Measurements from ENCODE around the gene EPS15. TPM values are rescaled to one million over a fixed set of nuclear protein-coding genes. Genes with fewer than 3 reads are reported as not detected.
A peak's percentile ranks its signal among the peaks of the same experiment; 100 is the strongest.

The EPS15 gene
- total RNA-seq = 10 to 100 TPM; 43.8 to 74.0 (median 59.9) TPM

DNA sequence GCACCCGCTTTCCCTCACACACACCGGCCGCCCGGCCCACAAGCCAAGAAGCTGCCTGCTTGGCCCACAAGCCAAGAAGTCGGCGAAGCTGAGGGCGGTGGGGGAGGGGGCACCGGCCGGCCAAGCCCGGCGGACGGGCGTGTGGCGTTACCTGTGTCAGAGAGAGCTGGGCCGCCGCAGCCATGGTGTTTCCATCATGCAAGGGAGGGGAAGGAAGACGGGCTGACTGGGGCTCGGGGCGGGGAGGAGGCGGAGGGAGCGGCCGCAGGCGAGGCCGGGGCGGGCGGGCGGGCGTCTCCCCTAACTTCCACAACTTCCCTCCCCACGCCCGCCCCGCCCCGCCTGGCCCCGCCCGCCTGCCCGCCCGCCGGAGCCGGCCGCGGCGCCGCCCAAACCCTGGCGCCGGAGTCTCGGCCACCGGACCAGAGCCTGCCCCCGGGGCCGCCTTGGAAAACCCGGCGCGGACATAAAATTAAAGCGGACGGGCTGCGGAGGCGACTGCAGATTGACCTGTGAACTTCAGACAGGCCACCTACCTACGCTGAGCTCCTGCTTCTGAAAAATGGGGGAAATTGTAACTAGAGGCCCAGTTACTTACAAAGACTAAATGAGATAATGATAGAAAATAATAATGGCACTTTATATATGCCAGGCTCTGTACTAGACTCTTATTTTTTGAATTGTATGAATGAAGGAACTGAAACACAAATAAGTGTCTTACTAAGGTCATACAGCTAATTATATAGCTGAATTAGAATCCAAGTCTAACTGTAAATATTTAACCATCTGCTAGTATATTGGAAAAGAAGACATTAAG lies at the start of gene EPS15:
EPS15 (minus strand) TSS at position 219 of the 817 bp plus-strand sequence; CDS start at position 184, 35 bp downstream.
- in situ Hi-C loops (cut with MboI; ENCODE audit: low pct_ligation_motif_present in 1 of 4, low pct_unique_long_range_greater_than_20kb in 1 of 4, low sequenced_read_pairs in 3 of 4) = no loop called here
- Histone ChIP-seq H3K4me1 (peaks cover 6 to 53% (median 37%) of the 10 kb centered on the region in 4 donors), H3K36me3 (no peaks in the 10 kb centered on the region), H3K27me3 (no peaks in the 10 kb centered on the region), H3K4me3 (peak within 1 kb of the TSS; percentile 64 to 90 (median 78)), H3K27ac (peak within 1 kb of the TSS; percentile 90 to 98 (median 96)), H3K9me3 (no peaks in the 10 kb centered on the region)
- TF ChIP-seq POLR2AphosphoS5 (IDR thresholded peaks at IDR 0.05) = peak; percentile 69 to 86 (median 77)
- TF ChIP-seq, protein P1, sequence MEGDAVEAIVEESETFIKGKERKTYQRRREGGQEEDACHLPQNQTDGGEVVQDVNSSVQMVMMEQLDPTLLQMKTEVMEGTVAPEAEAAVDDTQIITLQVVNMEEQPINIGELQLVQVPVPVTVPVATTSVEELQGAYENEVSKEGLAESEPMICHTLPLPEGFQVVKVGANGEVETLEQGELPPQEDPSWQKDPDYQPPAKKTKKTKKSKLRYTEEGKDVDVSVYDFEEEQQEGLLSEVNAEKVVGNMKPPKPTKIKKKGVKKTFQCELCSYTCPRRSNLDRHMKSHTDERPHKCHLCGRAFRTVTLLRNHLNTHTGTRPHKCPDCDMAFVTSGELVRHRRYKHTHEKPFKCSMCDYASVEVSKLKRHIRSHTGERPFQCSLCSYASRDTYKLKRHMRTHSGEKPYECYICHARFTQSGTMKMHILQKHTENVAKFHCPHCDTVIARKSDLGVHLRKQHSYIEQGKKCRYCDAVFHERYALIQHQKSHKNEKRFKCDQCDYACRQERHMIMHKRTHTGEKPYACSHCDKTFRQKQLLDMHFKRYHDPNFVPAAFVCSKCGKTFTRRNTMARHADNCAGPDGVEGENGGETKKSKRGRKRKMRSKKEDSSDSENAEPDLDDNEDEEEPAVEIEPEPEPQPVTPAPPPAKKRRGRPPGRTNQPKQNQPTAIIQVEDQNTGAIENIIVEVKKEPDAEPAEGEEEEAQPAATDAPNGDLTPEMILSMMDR (IDR thresholded peaks at IDR 0.05) = no peak
- TF ChIP-seq POLR2A (IDR thresholded peaks at IDR 0.05) = peak; percentile 83
- TF ChIP-seq EP300 (IDR thresholded peaks at IDR 0.05; ENCODE audit: low read depth) = no peak
- WGBS, 2 donors (ENCODE audit: low coverage in 1 of 2) = 0 to 1% methylated on average over 6 to 37 of the region's 56 CpGs
- intact Hi-C loops (cut with DNase I; ENCODE audit: low total_unique reads) = no loop called here
- peak; percentile 92 for DNase-seq

GRCh38 chr1:51568231-51568935 lies 49.3 kb upstream of the EPS15 start:
- 91% methylated on average over 7 of the region's 7 CpGs; no CpG with 5 or more reads in 1 of the 2 donors for WGBS, 2 donors (ENCODE audit: low coverage in 1 of 2)
- peaks cover 0 to 33% (median 7%) of the 10 kb centered on the region in 4 donors for H3K4me1 ChIP-seq
- H3K27ac ChIP-seq = peak overlapping the region in 1 of 4 donors; percentile 23
- no peak overlapping the region for H3K4me3 ChIP-seq
- H3K27me3 ChIP-seq = no peaks in the 10 kb centered on the region
- DNase-seq = no peak
- no peaks in the 10 kb centered on the region for H3K9me3 ChIP-seq
- H3K36me3 ChIP-seq = no peaks in the 10 kb centered on the region
- intact Hi-C loops (cut with DNase I; ENCODE audit: low total_unique reads) = no loop called here
- TF ChIP-seq POLR2AphosphoS5 (IDR thresholded peaks at IDR 0.05) (no peak), EP300 (IDR thresholded peaks at IDR 0.05; ENCODE audit: low read depth) (no peak)
- TF ChIP-seq, protein P1 (IDR thresholded peaks at IDR 0.05) = no peak
- in situ Hi-C loops (cut with MboI; ENCODE audit: low pct_ligation_motif_present in 1 of 4, low pct_unique_long_range_greater_than_20kb in 1 of 4, low sequenced_read_pairs in 3 of 4) = no loop called here

- DNase-seq = no peak
- in situ Hi-C loops (cut with MboI; ENCODE audit: low pct_ligation_motif_present in 1 of 4, low pct_unique_long_range_greater_than_20kb in 1 of 4, low sequenced_read_pairs in 3 of 4) = no loop called here
- no peaks in the 10 kb centered on the region for H3K36me3 ChIP-seq
- no peaks in the 10 kb centered on the region for H3K9me3 ChIP-seq
- H3K4me3 ChIP-seq = no peak overlapping the region
- H3K4me1 ChIP-seq = peaks cover 0 to 33% (median 7%) of the 10 kb centered on the region in 4 donors
- intact Hi-C loops (cut with DNase I; ENCODE audit: low total_unique reads) = no loop called here
- no peak for TF ChIP-seq POLR2A (IDR thresholded peaks at IDR 0.05)
- TF ChIP-seq, protein P1 (IDR thresholded peaks at IDR 0.05) = no peak
- TF ChIP-seq POLR2AphosphoS5 (IDR thresholded peaks at IDR 0.05) = no peak
- TF ChIP-seq EP300 (IDR thresholded peaks at IDR 0.05; ENCODE audit: low read depth) = no peak
- no peaks in the 10 kb centered on the region for H3K27me3 ChIP-seq
- no peak overlapping the region for H3K27ac ChIP-seq
Measured at GRCh38 chr1:51567653-51568052, 48.6 kb upstream of the EPS15 start.

DNA sequence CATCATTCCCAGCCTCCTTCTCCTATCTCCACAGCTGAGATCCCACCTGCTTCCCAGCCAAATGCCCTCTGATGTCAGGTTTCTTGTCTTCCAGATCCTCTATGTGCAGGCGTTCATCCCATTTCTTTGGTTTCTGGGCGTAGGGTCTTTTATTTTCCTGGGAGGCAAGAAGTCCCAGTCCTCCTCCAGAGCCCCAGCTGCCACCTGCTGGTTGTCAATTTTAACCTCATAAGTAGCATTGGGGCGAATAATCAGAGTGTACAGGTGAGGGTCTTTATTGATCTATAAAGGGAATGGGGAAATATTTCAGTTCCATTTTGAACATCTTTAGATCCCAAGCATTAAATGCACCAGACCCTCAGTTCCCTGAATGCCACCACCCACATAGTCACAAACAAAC lies 47.2 kb upstream of the EPS15 start:
- intact Hi-C loops (cut with DNase I; ENCODE audit: low total_unique reads) = no loop called here
- H3K36me3 ChIP-seq = no peaks in the 10 kb centered on the region

More for the DNA sequence above, 47.2 kb upstream of the EPS15 start:
- no peak for DNase-seq
- H3K4me3 ChIP-seq = no peak overlapping the region
- peaks cover 0 to 33% (median 7%) of the 10 kb centered on the region in 4 donors for H3K4me1 ChIP-seq
- H3K9me3 ChIP-seq = no peaks in the 10 kb centered on the region
- H3K27ac ChIP-seq = no peak overlapping the region
- WGBS, 2 donors (ENCODE audit: low coverage in 1 of 2) = 91 to 100% methylated on average over 2 to 3 of the region's 3 CpGs
- TF ChIP-seq POLR2A (IDR thresholded peaks at IDR 0.05) = no peak
- TF ChIP-seq, protein P1 (IDR thresholded peaks at IDR 0.05) = no peak
- TF ChIP-seq EP300 (IDR thresholded peaks at IDR 0.05; ENCODE audit: low read depth) = no peak
- TF ChIP-seq POLR2AphosphoS5 (IDR thresholded peaks at IDR 0.05) = no peak
- H3K27me3 ChIP-seq = no peaks in the 10 kb centered on the region
- in situ Hi-C loops (cut with MboI; ENCODE audit: low pct_ligation_motif_present in 1 of 4, low pct_unique_long_range_greater_than_20kb in 1 of 4, low sequenced_read_pairs in 3 of 4) = no loop called here

Data from transverse colon (tissue), 4 donors.